ENCODE results near the gene PNMA1. TPM values are rescaled to one million over a fixed set of nuclear protein-coding genes. Genes with fewer than 3 reads are reported as not detected.

PNMA1 gene
- total and polyA plus RNA-seq, 2 donors (not counting 1 experiment from before 2014, with no cell fraction given) = 9.5 to 31.6 TPM

DNA sequence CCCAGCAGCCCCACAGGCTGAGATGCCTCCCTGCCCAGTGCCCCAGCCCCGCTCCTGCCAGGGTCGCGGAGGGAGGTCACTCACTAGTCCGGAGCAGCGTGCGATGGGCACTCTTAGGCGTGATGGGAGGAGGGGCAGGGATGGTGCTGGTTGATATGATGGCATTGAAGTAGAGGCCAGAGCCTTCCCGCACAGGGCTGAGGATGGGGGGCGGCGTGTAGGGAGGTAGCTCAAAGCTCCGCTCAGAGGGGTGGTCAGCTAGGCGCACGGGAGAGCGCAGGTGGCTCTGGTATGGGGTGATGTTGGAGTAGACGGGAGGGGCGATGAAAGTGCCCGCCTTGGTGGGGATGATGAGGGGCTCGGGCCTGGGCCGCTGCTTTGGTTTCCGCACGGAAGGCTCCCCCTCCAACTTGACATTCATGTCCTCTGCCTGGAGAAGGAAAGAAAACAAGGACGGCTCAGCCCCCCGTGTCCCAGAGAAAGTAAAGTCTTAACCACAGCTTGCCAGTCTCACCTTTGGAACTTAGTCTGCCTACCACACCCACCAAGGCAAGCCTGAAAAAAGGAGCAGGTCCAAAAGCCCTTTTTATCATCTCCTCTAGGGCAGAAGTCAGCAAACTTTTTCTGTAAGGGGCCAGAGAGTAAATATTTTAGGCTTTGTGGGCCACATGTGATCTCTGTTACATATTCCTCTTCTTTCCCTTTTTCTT lies 15.5 kb upstream of the PNMA1 start:
- POLR2A ChIA-PET = interaction anchor here (1.3 to 2.8 kb wide), 4 partner anchors 25 to 47 kb away, joined by 3 to 14 read pairs (median 4); a partner anchor contains a TSS
- DNase-seq (no peak), ATAC-seq (ENCODE audit: low read depth) (no peak)
- Mint-ChIP-seq H3K27ac (peak overlapping the region; percentile 37), H3K9me3 (ENCODE audit: insufficient read depth) (no peaks in the 10 kb centered on the region), H3K27me3 (no peaks in the 10 kb centered on the region), H3K4me3 (no peak overlapping the region), H3K4me1 (peaks cover 16% of the 10 kb centered on the region)
- Histone ChIP-seq H3K27ac (ENCODE audit: low read length in 2 of 2) (peak overlapping the region in 1 of 2 donors; percentile 56), H3K79me2 (ENCODE audit: control insufficient read depth, insufficient read depth, low read length) (peaks cover 78% of the 10 kb centered on the region), H3K4me2 (replicated peaks; ENCODE audit: low read depth, low read length, poor library complexity, severe bottlenecking) (no peak overlapping the region), H3K27me3 (replicated peaks in 1 of 4; ENCODE audit: control extremely low read depth in 1 of 4, control insufficient read depth in 3 of 4, insufficient read depth in 4 of 4, low read length in 3 of 4) (no peaks in the 10 kb centered on the region), H3K9ac (ENCODE audit: low read length) (no peak overlapping the region), H2AFZ (ENCODE audit: insufficient read depth, low read depth, low read length, poor library complexity, severe bottlenecking) (no peak overlapping the region), H3K9me3 (ENCODE audit: control extremely low read depth in 1 of 3, control insufficient read depth in 2 of 3, insufficient read depth in 1 of 3, low read length in 2 of 3) (no peaks in the 10 kb centered on the region), H4K20me1 (ENCODE audit: control insufficient read depth, insufficient read depth, low read length, poor library complexity, severe bottlenecking) (peaks cover 77% of the 10 kb centered on the region), H3K36me3 (replicated peaks in 1 of 2; ENCODE audit: control extremely low read depth in 1 of 2, control insufficient read depth in 1 of 2, extremely low read depth in 1 of 2, insufficient read depth in 2 of 2, low read length in 1 of 2) (peaks cover 3 to 86% of the 10 kb centered on the region in 2 experiments), H3K4me1 (ENCODE audit: control insufficient read depth in 2 of 2, insufficient read depth in 2 of 2, low read length in 2 of 2) (peaks cover 3 to 8% of the 10 kb centered on the region in 2 donors), H3K4me3 (ENCODE audit: control extremely low read depth in 1 of 5, extremely low read depth in 1 of 5, insufficient read depth in 1 of 5, low read depth in 2 of 5, low read length in 4 of 5) (no peak overlapping the region)
- CTCF ChIA-PET = interaction anchor here (0.7 to 14.3 kb wide), 22 partner anchors 8 to 222 kb away, joined by 3 to 299 read pairs (median 8); partner anchors contain the start of genes PTGR2 and ZNF410
- TF ChIP-seq, protein P1, sequence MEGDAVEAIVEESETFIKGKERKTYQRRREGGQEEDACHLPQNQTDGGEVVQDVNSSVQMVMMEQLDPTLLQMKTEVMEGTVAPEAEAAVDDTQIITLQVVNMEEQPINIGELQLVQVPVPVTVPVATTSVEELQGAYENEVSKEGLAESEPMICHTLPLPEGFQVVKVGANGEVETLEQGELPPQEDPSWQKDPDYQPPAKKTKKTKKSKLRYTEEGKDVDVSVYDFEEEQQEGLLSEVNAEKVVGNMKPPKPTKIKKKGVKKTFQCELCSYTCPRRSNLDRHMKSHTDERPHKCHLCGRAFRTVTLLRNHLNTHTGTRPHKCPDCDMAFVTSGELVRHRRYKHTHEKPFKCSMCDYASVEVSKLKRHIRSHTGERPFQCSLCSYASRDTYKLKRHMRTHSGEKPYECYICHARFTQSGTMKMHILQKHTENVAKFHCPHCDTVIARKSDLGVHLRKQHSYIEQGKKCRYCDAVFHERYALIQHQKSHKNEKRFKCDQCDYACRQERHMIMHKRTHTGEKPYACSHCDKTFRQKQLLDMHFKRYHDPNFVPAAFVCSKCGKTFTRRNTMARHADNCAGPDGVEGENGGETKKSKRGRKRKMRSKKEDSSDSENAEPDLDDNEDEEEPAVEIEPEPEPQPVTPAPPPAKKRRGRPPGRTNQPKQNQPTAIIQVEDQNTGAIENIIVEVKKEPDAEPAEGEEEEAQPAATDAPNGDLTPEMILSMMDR (IDR thresholded peaks at IDR 0.05) = no peak
- TF ChIP-seq EZH2 (IDR thresholded peaks at IDR 0.05; ENCODE audit: borderline replicate concordance, insufficient read depth, low read depth, low read length, poor library complexity, severe bottlenecking) = no peak
- intact Hi-C loops (cut with micrococcal nuclease) = loop anchor here (2.0 kb wide), 2 partner anchors 15 to 25 kb away; partner anchors contain the start of gene PNMA1
- WGBS (ENCODE audit: insufficient coverage) = 97% methylated on average over 12 of the region's 23 CpGs
